Activated T-helper 17 cell treated with anti-CD3 and anti-CD28 coated beads, Interleukin-2, amount 50 U/mL, for 72 hours (primary cell): ENCODE data around the gene HOMER2. TPM values are rescaled to one million over a fixed set of nuclear protein-coding genes. Genes with fewer than 3 reads are reported as not detected.

ENCODE experiments used
- total RNA-seq, 2 donors: library from RNA; stranded (reverse); gene quantifications; one replicate each; pipeline ENCODE4 v1.2.3, GENCODE V29; 2022

HOMER2 gene
- total RNA-seq, 2 donors from 2014 or later = 6.2 to 8.7 TPM

Other genes starting within 250 kb of the HOMER2 start
- gene AP3B2, start 242.8 kb downstream of the HOMER2 start, total RNA-seq = 1 to 10 TPM in 1 of 2 donors, under 1 TPM in 1; 0.41 to 1.5 TPM
- gene FSD2, start 146.7 kb downstream of the HOMER2 start, total RNA-seq = not detected
- 1 to 10 TPM; 3.9 to 4.3 TPM for gene WHAMM, start 143.1 kb downstream of the HOMER2 start, total RNA-seq
- 10 to 100 TPM; 19.2 to 25.4 TPM for gene RAMAC, start 33.5 kb upstream of the HOMER2 start, total RNA-seq
- 10 to 100 TPM; 13.5 to 18.0 TPM for gene C15orf40, start 58.9 kb upstream of the HOMER2 start, total RNA-seq
- 10 to 100 TPM; 46.1 to 63.8 TPM for gene BTBD1, start 114.5 kb upstream of the HOMER2 start, total RNA-seq
- gene TM6SF1, start 154.9 kb upstream of the HOMER2 start, total RNA-seq = under 1 TPM; 0.54 to 0.61 TPM